HL-60/S4 treated with retinoic acid at 250 ng/mL for 4 days and 3 days (cell line): Measurements from ENCODE around the gene RALGAPA2.

ENCODE experiments used
- in situ Hi-C: fragments of 300-500 bp; cut with MboI; formaldehyde crosslinking; loops from 2 replicates; pipeline ENCODE4 v1.7.0; 2022; ENCODE audit warnings: low sequenced_read_pairs

Gene RALGAPA2

GRCh38 chr20:20721489-20721888 is 9.0 kb upstream of the RALGAPA2 start:
- in situ Hi-C loops, result no loop called here

GRCh38 chr20:20720158-20720557 is 7.7 kb upstream of the RALGAPA2 start:
- in situ Hi-C loops, result no loop called here

DNA sequence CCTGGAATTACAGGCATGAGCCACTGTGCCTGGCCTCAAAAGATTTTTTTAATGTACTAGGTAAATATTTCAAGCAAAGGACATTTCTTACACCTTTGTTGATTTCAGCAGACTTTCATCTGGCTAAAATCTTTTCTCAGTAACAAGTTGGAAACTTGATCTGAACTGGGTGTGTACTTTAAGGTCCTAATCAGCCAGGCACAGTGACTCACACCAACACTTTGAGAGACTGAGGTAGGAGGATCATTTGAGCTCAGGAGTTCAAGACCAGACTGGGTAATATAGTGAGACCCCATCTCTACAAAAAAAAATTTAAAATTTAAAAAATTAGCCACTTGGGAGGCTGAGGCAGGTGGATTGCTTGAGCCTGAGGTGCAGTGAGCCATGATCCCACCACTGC is 7.0 kb upstream of the RALGAPA2 start:
- in situ Hi-C loops, result no loop called here

DNA sequence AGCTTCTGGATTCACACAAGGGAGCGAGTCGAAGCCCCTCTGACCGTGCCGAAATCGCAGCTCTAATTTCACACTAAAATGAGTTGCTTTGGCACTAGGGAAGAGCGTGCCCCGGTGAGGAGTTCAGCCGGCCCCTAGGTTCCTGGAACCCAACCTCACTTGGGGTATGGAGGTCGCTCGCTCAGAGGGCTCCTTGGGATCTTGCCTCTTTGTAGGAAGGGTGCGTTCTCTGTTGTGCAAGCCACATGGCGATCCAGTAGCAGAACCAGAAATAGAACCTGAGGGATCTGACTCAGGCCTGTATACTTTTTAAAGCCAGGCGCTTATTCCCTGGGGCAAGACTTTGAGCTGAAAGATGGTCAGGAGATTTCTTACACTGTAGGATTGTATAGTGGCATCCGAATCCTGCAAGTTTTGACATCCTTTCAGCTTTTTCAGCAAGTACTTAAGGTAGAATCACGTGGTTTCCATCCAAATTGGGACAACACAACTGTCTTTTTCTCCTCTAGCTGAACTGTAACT is 861 bp upstream of the RALGAPA2 start:
- in situ Hi-C loops, result no loop called here

DNA sequence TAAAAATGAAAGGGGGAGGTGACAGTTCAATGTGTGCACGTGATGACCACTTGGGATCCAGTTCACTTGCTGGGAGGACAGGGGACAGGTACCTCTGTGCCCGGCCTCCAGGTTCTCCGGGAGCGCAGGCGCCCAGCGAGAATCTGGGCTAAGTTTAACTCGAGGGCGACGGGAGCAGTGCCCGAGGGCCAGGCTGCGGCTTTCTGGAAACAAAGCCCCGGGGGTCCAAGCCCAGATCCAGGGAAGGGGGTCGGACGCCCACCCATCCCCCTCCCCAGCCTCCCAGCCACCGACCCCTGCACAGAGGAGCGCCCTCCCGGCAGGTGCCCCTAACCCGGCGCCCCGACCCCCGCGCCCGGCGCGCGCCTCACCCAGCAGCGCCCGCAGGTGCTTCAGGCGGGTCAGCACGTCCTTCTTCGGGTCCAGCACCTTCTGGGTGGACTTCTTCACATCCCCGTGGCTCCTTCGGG is 405 bp downstream of the RALGAPA2 start:
- in situ Hi-C loops, result no loop called here

GRCh38 chr20:20711413-20711812 is 1.0 kb downstream of the RALGAPA2 start:
- in situ Hi-C loops, result no loop called here

GRCh38 chr20:20710443-20711315 is 1.8 kb downstream of the RALGAPA2 start:
- in situ Hi-C loops, result no loop called here

GRCh38 chr20:20709887-20710286 is 2.6 kb downstream of the RALGAPA2 start:
- in situ Hi-C loops, result no loop called here

- in situ Hi-C loops, result no loop called here
These were observed 6.2 kb downstream of the RALGAPA2 start for GRCh38 chr20:20706285-20706684.

GRCh38 chr20:20702330-20703245 is 9.9 kb downstream of the RALGAPA2 start:
- in situ Hi-C loops, result no loop called here

- in situ Hi-C loops, result no loop called here
These were observed 12.5 kb downstream of the RALGAPA2 start for GRCh38 chr20:20699917-20700316.

DNA sequence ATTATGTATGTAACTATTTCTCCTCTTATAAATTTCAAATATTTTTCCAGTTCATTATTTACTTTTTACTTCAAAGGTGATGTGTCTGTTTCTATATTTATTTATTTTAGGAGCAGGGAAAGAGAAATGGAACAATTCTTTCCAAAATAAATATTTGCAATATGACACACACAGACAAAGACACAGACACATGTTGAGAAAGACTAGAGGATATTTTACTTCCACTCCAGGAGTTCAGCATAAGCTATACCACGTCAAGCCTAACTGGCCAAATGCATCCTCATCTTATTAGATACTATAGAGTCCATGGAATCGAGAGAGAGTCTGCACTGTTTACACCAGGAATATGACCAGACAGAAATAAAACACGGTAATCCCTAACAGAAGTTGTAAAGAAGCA is 13.3 kb downstream of the RALGAPA2 start:
- in situ Hi-C loops, result no loop called here

- in situ Hi-C loops, result no loop called here
These were observed 15.1 kb downstream of the RALGAPA2 start for GRCh38 chr20:20697325-20697845.

DNA sequence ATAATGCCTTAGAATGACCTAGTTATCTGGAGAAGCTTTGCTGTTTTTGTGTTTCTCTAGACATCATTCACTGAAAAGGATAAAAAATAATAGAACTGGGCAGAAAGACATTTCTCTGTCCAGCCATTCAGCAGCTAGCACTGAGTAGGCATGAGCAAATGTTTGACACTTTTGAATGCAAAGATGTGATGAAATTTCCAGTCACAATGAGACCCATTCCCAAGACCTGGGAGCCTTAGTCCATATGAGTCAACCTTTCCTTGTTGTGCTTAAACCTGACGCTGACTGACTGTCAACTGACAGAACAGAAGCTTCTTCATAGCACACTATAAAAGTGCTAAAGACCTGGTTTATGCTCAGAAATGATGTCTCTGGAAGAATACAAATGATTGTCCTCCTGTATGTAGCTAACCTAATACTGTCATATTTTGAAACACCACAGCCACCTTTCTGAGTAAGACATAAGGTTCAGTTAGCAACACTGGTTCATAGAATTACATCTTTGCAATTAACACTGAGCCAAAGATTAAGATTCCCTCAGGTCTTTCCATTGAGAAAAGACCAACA is 17.1 kb downstream of the RALGAPA2 start:
- in situ Hi-C loops, result no loop called here

- in situ Hi-C loops, result no loop called here
These were observed 17.9 kb downstream of the RALGAPA2 start for GRCh38 chr20:20694591-20694990.

GRCh38 chr20:20692587-20692986 is 19.9 kb downstream of the RALGAPA2 start:
- in situ Hi-C loops, result no loop called here

DNA sequence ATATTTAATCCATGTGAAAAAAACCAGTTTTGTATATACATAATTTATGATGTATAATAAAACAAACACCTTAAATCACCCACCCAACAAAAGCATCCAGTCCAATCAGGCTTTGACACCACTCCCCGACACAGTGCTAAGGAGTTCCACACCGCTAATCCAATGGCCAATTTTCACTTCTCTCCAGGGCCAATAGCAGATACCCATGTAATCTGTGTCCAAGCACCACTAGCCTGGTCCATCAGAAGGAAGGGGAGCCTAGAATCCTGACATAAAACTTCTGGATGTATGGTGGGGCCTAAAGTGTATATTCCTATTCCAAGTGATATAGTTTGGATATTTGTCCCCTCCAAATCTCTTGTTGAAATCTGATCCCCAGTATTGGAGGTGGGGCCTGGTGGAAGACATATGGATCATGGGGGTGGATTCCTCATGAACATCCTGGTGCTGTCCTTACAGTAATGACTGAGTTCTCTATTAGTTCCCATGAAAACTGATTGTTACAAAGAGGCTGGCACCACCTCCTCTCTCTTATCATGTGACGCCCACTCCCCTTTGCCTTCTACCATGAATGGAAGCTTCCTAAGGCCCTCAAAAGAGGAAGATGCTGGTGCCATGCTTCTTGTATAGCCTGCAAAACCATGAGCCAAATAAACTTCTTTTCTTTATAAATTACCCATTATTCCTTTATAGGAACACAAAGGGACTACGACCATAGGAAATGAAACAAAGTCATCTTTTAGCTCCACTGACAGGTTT is 20.8 kb downstream of the RALGAPA2 start:
- in situ Hi-C loops, result no loop called here

- in situ Hi-C loops, result no loop called here
These were observed 21.6 kb downstream of the RALGAPA2 start for GRCh38 chr20:20690676-20691476.

- in situ Hi-C loops, result no loop called here
These were observed 25.1 kb downstream of the RALGAPA2 start for GRCh38 chr20:20687319-20687718.
